Inferior parietal cortex (tissue), 1 donor: ENCODE results near the gene LRIF1.
"Not testable (repeated sequence)": the region's sequence is repeated elsewhere in the genome, so short reads cannot be mapped to it uniquely, and the experiment has no call there.

Source experiments
- DNase-seq: peaks from one replicate; pipeline ENCODE4 v3.0.0-alpha.2; 2016; ENCODE audit errors: extremely low spot score

LRIF1 gene

GRCh38 chr1:110951161-110951560 lies 12.6 kb downstream of the LRIF1 start:
- no peak for DNase-seq

GRCh38 chr1:110948038-110948810 lies 15.5 kb downstream of the LRIF1 start:
- DNase-seq, result no peak

GRCh38 chr1:110945626-110946025 lies 18.1 kb downstream of the LRIF1 start:
- no peak for DNase-seq

DNA sequence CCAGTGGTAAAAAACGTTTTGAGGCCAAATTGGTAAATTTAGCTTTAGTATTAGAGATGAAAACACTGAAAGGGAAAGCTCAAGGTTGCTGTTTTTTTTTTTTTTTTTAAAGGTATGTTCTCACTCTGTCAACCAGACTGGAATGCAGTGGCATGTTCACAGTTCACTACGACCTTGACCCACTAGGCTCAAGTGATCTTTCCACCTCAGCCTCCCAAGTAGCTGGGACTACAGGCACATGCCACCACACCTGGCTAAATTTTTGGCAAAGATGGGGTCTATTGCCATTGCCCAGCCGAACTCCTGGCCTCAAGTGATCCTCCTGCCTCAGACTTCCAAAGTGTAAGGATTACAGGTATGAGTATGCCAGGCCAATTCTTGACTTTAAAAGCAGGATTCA lies 18.9 kb downstream of the LRIF1 start:
- no peak for DNase-seq

DNA sequence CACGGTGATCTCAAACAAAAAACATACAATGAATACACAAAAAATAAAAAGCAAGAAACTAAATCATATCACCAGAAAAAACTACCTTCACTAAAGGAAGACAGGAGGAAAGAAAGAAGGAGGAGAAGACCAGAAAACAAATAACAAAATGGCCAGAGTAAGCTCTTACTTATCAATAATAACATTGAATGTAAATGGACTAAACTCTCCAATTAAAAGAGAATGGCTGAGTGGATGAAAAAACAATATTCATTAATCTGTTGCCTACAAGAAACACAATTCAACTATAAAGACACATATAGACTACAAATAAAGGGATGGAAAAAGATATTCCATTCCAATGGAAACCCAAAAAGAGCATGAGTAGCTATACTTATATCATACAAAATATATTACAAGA lies 27.2 kb downstream of the LRIF1 start:
- no peak for DNase-seq

- DNase-seq, result not testable (repeated sequence)
These were observed 32.6 kb downstream of the LRIF1 start for GRCh38 chr1:110931097-110931496.

DNA sequence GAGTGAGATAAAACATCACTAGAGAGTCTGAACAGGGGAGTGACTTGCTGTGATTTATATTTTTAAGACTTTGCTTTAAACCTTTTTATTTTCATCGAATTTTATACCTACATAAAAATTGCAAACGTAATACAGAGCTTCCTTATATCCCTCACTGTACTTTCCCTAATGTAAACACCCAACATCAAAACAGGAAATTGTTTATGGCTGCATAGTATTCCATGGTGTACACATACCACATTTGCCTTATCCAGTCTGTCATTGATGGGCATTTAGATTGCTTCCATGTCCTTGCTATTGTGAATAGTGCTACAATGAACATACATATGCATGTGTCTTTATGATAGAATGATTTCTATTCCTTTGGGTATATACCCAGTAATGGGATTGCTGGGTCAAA lies 34.8 kb downstream of the LRIF1 start:
- no peak for DNase-seq

- no peak for DNase-seq
These were observed 35.5 kb downstream of the LRIF1 start for GRCh38 chr1:110928191-110928590.

- DNase-seq, result no peak
These were observed 36.1 kb downstream of the LRIF1 start for GRCh38 chr1:110927484-110928075.

GRCh38 chr1:110921953-110922352 lies 41.8 kb downstream of the LRIF1 start:
- DNase-seq, result no peak

GRCh38 chr1:110918016-110918415 lies 45.7 kb downstream of the LRIF1 start:
- no peak for DNase-seq

DNA sequence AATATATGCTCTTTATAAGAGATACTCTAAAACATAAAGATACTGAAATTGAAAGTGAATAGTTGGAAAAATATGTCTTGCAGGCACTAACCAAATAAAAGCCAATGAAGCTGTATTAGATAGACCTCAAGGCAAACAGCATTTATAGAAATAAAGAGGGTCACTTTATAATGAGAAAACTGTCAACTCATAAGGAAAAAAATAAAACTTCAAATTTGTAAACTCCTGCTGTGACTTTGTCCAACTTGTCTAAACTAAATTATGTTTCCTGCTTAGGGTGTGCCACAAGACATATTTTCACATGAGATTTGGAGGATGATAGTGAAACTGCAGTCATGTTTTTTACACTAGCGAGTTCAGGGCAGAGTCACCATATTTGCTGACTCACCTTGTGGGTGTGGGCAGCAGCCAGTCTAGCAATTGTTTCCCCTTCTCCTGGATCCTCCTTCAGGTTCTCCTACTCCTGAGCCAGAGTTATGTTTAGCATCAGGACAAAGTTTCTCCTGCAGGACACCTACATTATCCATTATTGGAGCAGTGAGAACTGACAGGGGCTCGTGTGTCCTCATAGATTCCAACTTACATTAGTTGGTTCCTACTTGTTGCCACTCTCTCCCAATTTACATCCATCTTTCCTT lies 46.9 kb downstream of the LRIF1 start:
- DNase-seq, result peak; percentile 25

DNA sequence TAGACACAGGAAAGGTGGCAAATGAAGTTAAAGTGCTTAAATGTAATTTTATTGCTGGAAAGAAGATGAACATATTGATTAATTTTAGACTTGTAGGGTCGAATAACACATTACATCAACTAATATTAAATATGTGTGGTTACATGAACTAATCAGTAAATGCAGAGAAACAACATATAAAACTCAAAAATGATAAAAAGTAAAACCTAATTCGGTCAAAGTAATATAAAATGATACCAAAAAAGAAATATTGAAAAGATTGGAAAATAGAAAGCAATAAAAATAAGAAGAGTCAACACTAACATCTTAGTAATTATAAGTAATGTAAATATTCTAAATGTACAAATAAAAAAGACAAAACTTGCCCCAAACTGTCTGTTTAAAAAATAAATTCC lies 47.5 kb downstream of the LRIF1 start:
- no peak for DNase-seq

- DNase-seq, result no peak
These were observed 47.9 kb downstream of the LRIF1 start for GRCh38 chr1:110915804-110916203.

GRCh38 chr1:110914676-110915075 lies 49.0 kb downstream of the LRIF1 start:
- no peak for DNase-seq

GRCh38 chr1:110912784-110913183 lies 50.9 kb downstream of the LRIF1 start:
- DNase-seq, result no peak

DNA sequence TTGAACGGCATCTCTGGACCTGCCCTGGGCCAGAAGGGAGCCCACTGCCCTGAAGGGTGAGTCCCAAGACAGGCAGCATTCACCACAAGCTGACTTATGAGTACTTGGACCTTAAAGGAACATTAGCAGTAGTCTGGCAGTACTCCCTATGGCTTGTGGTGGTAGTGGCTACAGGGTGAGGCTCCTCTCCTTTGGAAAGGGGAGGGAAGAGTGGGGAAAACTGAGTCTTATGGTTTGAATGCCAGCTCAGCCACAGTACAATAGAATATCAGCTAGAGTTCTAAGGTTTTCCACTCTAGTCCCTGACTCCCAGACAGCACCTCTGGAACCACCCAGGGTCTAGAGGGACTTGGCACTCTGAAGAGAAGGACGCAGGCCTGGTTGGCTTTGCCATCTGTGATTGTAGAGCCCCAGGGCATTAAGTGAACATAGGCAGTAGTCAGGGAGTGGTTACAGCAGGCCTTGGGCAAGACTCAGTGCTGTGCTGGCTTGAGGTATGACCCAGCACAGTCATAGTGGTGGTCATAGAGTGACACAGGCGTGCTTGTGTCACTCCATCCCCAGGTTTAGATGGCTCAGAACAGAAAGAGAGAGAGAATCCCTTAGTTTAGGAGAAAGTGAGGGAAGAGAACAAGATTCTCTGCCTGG lies 59.7 kb downstream of the LRIF1 start:
- DNase-seq, result no peak

DNA sequence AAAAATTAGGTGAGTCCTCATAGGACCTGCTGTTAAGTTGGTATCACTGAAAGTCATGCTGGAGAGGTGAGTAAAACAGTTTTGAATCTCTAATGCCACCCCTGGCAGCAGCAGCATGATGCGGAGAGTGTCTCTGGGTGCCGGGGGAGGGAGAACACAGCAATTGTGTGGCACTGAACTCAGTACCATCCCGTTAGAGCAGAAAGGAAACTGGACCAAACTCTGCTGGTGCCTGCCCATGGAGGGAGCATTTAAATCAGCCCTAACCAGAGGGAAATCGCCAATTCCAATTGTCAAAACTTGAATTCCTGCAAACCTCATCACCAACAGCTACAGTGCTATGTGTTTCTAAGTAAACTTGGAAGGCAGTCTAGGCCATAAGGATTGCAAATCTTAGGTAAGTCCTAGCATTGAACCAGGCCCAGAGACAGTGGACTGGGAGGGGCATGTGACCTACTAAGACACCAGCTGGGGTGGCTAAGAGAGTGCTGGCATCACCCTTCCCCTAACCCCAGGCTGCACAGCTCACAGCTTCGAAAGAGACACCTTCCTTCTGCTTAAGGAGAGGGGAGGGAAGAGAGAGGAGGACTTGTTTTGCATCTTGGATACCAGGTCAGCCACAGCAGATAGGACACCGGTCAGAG lies 60.8 kb downstream of the LRIF1 start:
- no peak for DNase-seq

GRCh38 chr1:110899458-110899843 lies 64.3 kb downstream of the LRIF1 start:
- no peak for DNase-seq

DNA sequence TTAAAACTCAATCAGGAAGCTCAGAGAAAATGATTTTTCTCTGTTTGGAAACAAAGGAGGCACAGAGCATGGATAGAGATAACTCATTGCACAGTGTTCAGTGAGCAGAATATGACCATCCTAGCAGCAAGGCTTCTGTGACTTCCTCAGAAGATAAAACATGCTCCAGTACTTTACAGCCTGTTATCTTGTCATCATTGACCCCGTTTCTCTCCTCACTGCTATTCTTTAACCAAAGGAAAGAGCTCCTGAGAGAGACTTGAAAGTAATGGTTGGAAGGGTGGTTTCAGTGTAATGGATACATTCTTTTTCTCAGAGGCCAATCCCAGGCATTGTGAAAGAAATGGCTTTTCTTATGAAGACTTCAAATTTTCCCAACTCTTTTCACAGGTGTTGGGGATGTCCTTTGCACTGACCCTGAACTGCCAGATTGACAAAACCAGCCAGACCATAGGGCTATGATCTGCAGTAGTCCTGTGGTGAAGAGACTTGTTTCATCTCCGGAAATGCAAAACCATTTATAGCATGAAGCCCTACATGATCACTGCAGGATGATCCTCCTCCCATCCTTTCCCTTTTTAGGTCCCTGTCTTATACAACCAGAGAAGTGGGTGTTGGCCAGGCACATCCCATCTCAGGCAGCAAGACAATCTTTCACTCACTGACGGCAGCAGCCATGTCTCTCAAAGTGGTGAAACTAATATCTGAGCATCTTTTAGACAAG lies 64.8 kb downstream of the LRIF1 start:
- no peak for DNase-seq

- no peak for DNase-seq
These were observed 66.0 kb downstream of the LRIF1 start for GRCh38 chr1:110897681-110898080.
